Measurements from ENCODE around the gene KCNQ1.

The KCNQ1 gene

GRCh38 chr11:2586087-2586792 lies 141.4 kb downstream of the KCNQ1 start:
- Histone ChIP-seq H3K9ac (ENCODE audit: low read depth, low read length, poor library complexity, severe bottlenecking) (no peak overlapping the region), H3K9me3 (ENCODE audit: insufficient read depth, low read depth, low read length) (no peaks in the 10 kb centered on the region), H3K9me2 (replicated peaks; ENCODE audit: low read depth, low read length) (no peaks in the 10 kb centered on the region), H3K36me3 (ENCODE audit: insufficient read depth, low read length) (no peaks in the 10 kb centered on the region), H3K4me3 (ENCODE audit: low read length, poor library complexity, severe bottlenecking) (no peak overlapping the region), H4K20me1 (ENCODE audit: insufficient read depth, low read length, poor library complexity, severe bottlenecking) (no peaks in the 10 kb centered on the region), H3K27me3 (ENCODE audit: insufficient read depth, low read length, poor library complexity, severe bottlenecking) (no peaks in the 10 kb centered on the region), H3F3A (ENCODE audit: low read depth) (no peaks in the 10 kb centered on the region), H3K79me2 (ENCODE audit: insufficient read depth, low read length) (no peaks in the 10 kb centered on the region), H3K4me1 (ENCODE audit: insufficient read depth, low read length, poor library complexity, severe bottlenecking) (no peaks in the 10 kb centered on the region), H2AFZ (ENCODE audit: low read length) (no peak overlapping the region), H3K4me2 (ENCODE audit: low read depth, low read length, poor library complexity, severe bottlenecking) (no peak overlapping the region)
- TF ChIP-seq, protein P1, sequence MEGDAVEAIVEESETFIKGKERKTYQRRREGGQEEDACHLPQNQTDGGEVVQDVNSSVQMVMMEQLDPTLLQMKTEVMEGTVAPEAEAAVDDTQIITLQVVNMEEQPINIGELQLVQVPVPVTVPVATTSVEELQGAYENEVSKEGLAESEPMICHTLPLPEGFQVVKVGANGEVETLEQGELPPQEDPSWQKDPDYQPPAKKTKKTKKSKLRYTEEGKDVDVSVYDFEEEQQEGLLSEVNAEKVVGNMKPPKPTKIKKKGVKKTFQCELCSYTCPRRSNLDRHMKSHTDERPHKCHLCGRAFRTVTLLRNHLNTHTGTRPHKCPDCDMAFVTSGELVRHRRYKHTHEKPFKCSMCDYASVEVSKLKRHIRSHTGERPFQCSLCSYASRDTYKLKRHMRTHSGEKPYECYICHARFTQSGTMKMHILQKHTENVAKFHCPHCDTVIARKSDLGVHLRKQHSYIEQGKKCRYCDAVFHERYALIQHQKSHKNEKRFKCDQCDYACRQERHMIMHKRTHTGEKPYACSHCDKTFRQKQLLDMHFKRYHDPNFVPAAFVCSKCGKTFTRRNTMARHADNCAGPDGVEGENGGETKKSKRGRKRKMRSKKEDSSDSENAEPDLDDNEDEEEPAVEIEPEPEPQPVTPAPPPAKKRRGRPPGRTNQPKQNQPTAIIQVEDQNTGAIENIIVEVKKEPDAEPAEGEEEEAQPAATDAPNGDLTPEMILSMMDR (conservative IDR thresholded peaks at IDR 0.05; ENCODE audit: low read length) = no peak
- TF ChIP-seq EZH2phosphoT487 (IDR thresholded peaks at IDR 0.05; ENCODE audit: borderline replicate concordance) = no peak

DNA sequence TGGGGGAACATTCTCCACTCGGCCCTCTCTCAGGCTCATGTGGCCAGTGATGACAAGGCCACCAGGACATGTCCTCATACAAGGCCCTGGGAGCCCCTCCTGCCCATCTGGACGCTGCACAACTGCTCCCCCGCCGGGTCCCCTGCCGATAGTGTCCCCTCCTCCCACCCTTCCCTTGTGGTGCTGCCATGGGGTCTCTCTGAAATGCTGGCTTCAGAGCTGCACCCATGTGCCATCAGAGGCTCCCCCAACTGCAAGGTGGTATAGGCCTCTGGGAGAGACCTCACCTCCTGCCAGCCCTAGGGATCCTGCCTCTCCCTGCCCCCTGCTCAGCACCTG lies 142.0 kb downstream of the KCNQ1 start:
- H3K79me2 ChIP-seq (ENCODE audit: insufficient read depth, low read length) = no peaks in the 10 kb centered on the region
- H3K4me1 ChIP-seq (ENCODE audit: insufficient read depth, low read length, poor library complexity, severe bottlenecking) = no peaks in the 10 kb centered on the region
- no peaks in the 10 kb centered on the region for H3F3A ChIP-seq (ENCODE audit: low read depth)
- no peaks in the 10 kb centered on the region for H3K27me3 ChIP-seq (ENCODE audit: insufficient read depth, low read length, poor library complexity, severe bottlenecking)
- H4K20me1 ChIP-seq (ENCODE audit: insufficient read depth, low read length, poor library complexity, severe bottlenecking) = no peaks in the 10 kb centered on the region
- H3K36me3 ChIP-seq (ENCODE audit: insufficient read depth, low read length) = no peaks in the 10 kb centered on the region
- no peaks in the 10 kb centered on the region for H3K9me3 ChIP-seq (ENCODE audit: insufficient read depth, low read depth, low read length)
- H3K9ac ChIP-seq (ENCODE audit: low read depth, low read length, poor library complexity, severe bottlenecking) = no peak overlapping the region
- H2AFZ ChIP-seq (ENCODE audit: low read length) = no peak overlapping the region
- no peak overlapping the region for H3K4me3 ChIP-seq (ENCODE audit: low read length, poor library complexity, severe bottlenecking)
- TF ChIP-seq, protein P1 (conservative IDR thresholded peaks at IDR 0.05; ENCODE audit: low read length) = no peak
- TF ChIP-seq EZH2phosphoT487 (IDR thresholded peaks at IDR 0.05; ENCODE audit: borderline replicate concordance) = no peak
- H3K4me2 ChIP-seq (ENCODE audit: low read depth, low read length, poor library complexity, severe bottlenecking) = no peak overlapping the region
- H3K9me2 ChIP-seq (replicated peaks; ENCODE audit: low read depth, low read length) = no peaks in the 10 kb centered on the region

DNA sequence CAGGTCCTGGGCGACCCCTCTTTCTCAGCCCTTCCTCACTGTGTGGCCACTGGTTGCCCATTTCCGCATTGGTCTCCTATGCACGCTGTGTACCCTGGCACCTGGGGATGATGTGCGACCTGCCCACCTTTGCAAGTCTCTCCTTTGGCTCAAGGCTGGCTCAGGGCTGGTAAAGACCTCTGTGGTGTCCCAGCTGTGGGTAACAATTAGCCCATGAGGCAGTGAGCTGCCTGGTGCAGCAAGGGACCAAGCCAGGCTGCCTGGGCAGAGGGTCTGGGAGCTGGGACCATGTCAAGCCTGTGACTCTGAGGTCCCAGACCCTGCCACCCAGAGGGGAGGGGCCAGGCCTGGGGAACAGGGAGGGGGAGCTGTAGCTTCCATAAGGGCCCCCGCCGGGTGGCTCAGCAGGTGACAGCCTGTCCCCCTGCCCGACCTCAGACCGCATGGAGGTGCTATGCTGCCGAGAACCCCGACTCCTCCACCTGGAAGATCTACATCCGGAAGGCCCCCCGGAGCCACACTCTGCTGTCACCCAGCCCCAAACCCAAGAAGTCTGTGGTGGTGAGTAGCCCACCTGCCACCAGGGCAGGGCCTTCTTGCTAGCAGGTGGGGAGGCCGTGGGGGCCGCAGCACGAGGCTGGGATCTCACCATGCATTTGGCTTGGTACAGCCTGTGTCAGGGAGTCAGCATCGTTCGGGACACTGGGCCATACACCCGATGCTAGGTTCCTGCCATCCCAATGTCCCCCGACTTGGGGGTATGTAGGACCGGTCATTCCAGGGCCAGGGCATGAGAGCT lies 142.5 kb downstream of the KCNQ1 start:
- Histone ChIP-seq H3K4me1 (ENCODE audit: insufficient read depth, low read length, poor library complexity, severe bottlenecking) (no peaks in the 10 kb centered on the region), H3K79me2 (ENCODE audit: insufficient read depth, low read length) (no peaks in the 10 kb centered on the region), H3F3A (ENCODE audit: low read depth) (no peaks in the 10 kb centered on the region), H3K9ac (ENCODE audit: low read depth, low read length, poor library complexity, severe bottlenecking) (no peak overlapping the region), H3K27me3 (ENCODE audit: insufficient read depth, low read length, poor library complexity, severe bottlenecking) (no peaks in the 10 kb centered on the region), H3K36me3 (ENCODE audit: insufficient read depth, low read length) (no peaks in the 10 kb centered on the region), H3K9me2 (replicated peaks; ENCODE audit: low read depth, low read length) (no peaks in the 10 kb centered on the region), H4K20me1 (ENCODE audit: insufficient read depth, low read length, poor library complexity, severe bottlenecking) (no peaks in the 10 kb centered on the region), H3K4me2 (ENCODE audit: low read depth, low read length, poor library complexity, severe bottlenecking) (no peak overlapping the region), H3K4me3 (ENCODE audit: low read length, poor library complexity, severe bottlenecking) (no peak overlapping the region), H2AFZ (ENCODE audit: low read length) (no peak overlapping the region), H3K9me3 (ENCODE audit: insufficient read depth, low read depth, low read length) (no peaks in the 10 kb centered on the region)
- TF ChIP-seq EZH2phosphoT487 (IDR thresholded peaks at IDR 0.05; ENCODE audit: borderline replicate concordance) = no peak
- TF ChIP-seq, protein P1 (conservative IDR thresholded peaks at IDR 0.05; ENCODE audit: low read length) = no peak

Data from Loucy (cell line).